ENCODE data around the gene ZDHHC1. TPM values are rescaled to one million over a fixed set of nuclear protein-coding genes. Genes with fewer than 3 reads are reported as not detected.

The ZDHHC1 gene
- total RNA-seq, 5 donors from 2014 or later (not counting 1 experiment from before 2014, with no cell fraction given) = 0.26 to 0.85 (median 0.47) TPM; not detected in 1

DNA sequence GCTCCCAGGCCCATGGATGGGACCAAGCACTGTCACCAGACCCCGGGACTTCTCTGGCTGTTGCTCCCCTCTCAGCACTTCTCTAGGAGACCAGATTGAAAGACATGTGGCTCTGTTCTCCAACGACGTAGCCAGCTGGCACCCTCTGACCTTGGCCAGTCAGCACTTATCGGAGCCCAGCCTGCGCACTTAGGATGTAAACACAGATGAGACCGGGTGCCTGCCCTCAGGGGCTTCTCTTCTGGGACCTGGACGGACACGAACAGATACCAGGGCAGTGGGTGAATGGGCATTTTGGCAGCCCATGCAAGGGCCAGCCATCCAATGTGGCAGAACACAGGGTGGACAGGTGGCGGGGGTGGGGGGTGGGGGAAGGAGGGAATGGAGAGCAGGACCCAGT lies 6.6 kb downstream of the ZDHHC1 start:
- no peaks in the 10 kb centered on the region for H3K9me3 ChIP-seq
- H3K36me3 ChIP-seq (ENCODE audit: control insufficient read depth in 2 of 2, extremely low read depth in 1 of 2, insufficient read depth in 1 of 2, low read length in 1 of 2) = no peaks in the 10 kb centered on the region
- CTCF ChIA-PET = no interaction called here
- peaks cover 0 to 27% of the 10 kb centered on the region in 2 experiments for H3K27me3 ChIP-seq (replicated peaks in 1 of 2; ENCODE audit: control insufficient read depth in 2 of 2, extremely low read depth in 1 of 2, insufficient read depth in 2 of 2, low read length in 1 of 2)
- POLR2A ChIA-PET = no interaction called here
- no peak for ATAC-seq (replicated peaks in 1 of 4)
- H3K27ac ChIP-seq (ENCODE audit: low read length) = no peak overlapping the region
- H3K36me3 Mint-ChIP-seq = no peaks in the 10 kb centered on the region
- no peak overlapping the region for H3K4me3 ChIP-seq (ENCODE audit: control insufficient read depth in 1 of 2, extremely low read depth in 1 of 2, low read length in 1 of 2)
- H3K4me3 Mint-ChIP-seq = no peak overlapping the region
- no peaks in the 10 kb centered on the region for H3K4me1 ChIP-seq (ENCODE audit: control insufficient read depth in 1 of 2, extremely low read depth in 1 of 2, insufficient read depth in 2 of 2, low read length in 2 of 2)
- H3K27ac Mint-ChIP-seq = no peak overlapping the region
- 91% methylated on average over 7 of the region's 9 CpGs for WGBS (ENCODE audit: insufficient coverage)
- H3K4me1 Mint-ChIP-seq = no peaks in the 10 kb centered on the region
- peaks cover 5 to 10% of the 10 kb centered on the region in 2 donors for H3K27me3 Mint-ChIP-seq
- H3K9me3 Mint-ChIP-seq = no peaks in the 10 kb centered on the region
- DNase-seq = no peak

DNA sequence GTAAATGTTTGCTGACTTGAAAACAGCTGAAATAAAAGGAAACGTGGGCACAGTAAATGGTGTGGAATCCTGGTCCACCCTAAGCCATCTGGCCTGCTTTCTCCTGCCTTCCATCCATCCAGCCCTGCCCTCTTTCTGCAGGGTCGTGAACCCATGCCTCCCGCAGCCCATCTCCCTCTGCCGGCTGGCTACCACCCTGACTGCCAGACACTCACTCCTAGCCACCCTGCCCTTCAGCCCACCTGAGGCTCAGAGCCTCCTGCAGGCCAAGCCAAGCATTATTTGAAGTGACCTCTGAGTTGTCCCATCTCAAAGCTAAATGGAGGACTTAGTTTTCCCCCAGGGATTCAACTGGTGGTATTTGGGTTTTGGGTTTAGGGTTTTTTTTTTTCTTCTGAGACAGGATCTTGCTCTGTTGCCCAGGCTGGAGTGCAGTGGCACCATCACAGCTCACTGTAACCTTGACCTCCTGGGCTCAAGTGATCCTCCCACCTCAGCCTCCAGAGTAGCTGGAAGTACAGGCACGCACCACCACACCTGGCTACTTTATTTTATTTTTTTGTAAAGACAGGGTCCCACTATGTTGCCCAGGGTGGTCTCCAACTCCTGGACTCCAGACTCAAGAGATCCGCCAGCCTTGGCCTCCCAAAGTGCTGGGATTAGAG lies 8.4 kb downstream of the ZDHHC1 start:
- Mint-ChIP-seq H3K36me3 (no peaks in the 10 kb centered on the region), H3K27ac (no peak overlapping the region), H3K4me3 (no peak overlapping the region), H3K4me1 (no peaks in the 10 kb centered on the region), H3K27me3 (peaks cover 10% of the 10 kb centered on the region in 2 donors), H3K9me3 (no peaks in the 10 kb centered on the region)
- ChIA-PET CTCF (no interaction called here), POLR2A (interaction anchor here in 1 of 2 donors (0.6 kb wide), 1 partner anchor 33 kb away, joined by 3 read pairs; no protein-coding TSS in a partner anchor)
- ATAC-seq (replicated peaks in 1 of 4) (no peak), DNase-seq (no peak)
- Histone ChIP-seq H3K9me3 (no peaks in the 10 kb centered on the region), H3K27ac (ENCODE audit: low read length) (no peak overlapping the region), H3K27me3 (replicated peaks in 1 of 2; ENCODE audit: control insufficient read depth in 2 of 2, extremely low read depth in 1 of 2, insufficient read depth in 2 of 2, low read length in 1 of 2) (peaks cover 0 to 33% of the 10 kb centered on the region in 2 experiments), H3K4me1 (ENCODE audit: control insufficient read depth in 1 of 2, extremely low read depth in 1 of 2, insufficient read depth in 2 of 2, low read length in 2 of 2) (no peaks in the 10 kb centered on the region), H3K36me3 (ENCODE audit: control insufficient read depth in 2 of 2, extremely low read depth in 1 of 2, insufficient read depth in 1 of 2, low read length in 1 of 2) (no peaks in the 10 kb centered on the region), H3K4me3 (ENCODE audit: control insufficient read depth in 1 of 2, extremely low read depth in 1 of 2, low read length in 1 of 2) (no peak overlapping the region)
- whole genome bisulfite sequencing (ENCODE audit: insufficient coverage) = 96% methylated on average over 3 of the region's 6 CpGs

DNA sequence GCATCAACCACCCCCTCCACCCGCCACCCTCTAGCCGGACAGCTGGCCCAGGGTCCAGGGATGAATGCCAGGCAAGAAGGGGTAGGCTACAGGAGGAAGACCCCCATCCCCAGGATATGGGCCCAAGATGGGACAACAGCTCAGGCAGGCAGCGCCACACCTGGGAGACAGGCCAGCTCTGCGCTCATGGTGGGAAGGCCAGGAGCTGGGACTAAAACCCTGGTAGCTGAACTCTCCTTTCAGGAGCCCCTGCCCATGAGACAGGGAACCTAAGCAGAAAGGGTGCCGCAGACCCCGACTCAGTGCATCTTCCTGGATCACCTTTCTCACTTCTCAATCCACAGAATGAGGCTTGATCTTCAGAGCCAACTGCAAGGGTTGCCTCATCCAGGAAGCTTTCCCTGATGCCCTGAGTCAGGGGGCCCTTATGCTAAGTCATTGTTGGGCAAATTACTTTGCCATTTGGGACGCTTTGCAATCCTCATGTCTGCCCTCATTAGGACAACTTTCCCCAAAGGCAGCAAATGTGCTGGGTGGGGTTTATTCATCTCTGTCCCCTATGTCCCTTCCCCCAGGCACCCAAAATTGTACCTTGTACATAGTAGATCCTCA lies 9.0 kb downstream of the ZDHHC1 start:
- 93% methylated on average over 3 of the region's 7 CpGs for WGBS (ENCODE audit: insufficient coverage)
- H3K36me3 Mint-ChIP-seq = no peaks in the 10 kb centered on the region
- POLR2A ChIA-PET = no interaction called here
- no peak for ATAC-seq (replicated peaks in 1 of 4)
- CTCF ChIA-PET = interaction anchor here in 1 of 2 donors (0.5 kb wide), 1 partner anchor 21 kb away, joined by 3 read pairs; no protein-coding TSS in a partner anchor
- no peak overlapping the region for H3K4me3 ChIP-seq (ENCODE audit: control insufficient read depth in 1 of 2, extremely low read depth in 1 of 2, low read length in 1 of 2)
- no peaks in the 10 kb centered on the region for H3K9me3 ChIP-seq
- H3K27me3 Mint-ChIP-seq = peaks cover 12 to 13% of the 10 kb centered on the region in 2 donors
- no peaks in the 10 kb centered on the region for H3K4me1 Mint-ChIP-seq
- H3K4me3 Mint-ChIP-seq = no peak overlapping the region
- no peaks in the 10 kb centered on the region for H3K36me3 ChIP-seq (ENCODE audit: control insufficient read depth in 2 of 2, extremely low read depth in 1 of 2, insufficient read depth in 1 of 2, low read length in 1 of 2)
- no peaks in the 10 kb centered on the region for H3K9me3 Mint-ChIP-seq
- H3K4me1 ChIP-seq (ENCODE audit: control insufficient read depth in 1 of 2, extremely low read depth in 1 of 2, insufficient read depth in 2 of 2, low read length in 2 of 2) = no peaks in the 10 kb centered on the region
- no peak overlapping the region for H3K27ac Mint-ChIP-seq
- peaks cover 0 to 34% of the 10 kb centered on the region in 2 experiments for H3K27me3 ChIP-seq (replicated peaks in 1 of 2; ENCODE audit: control insufficient read depth in 2 of 2, extremely low read depth in 1 of 2, insufficient read depth in 2 of 2, low read length in 1 of 2)
- no peak overlapping the region for H3K27ac ChIP-seq (ENCODE audit: low read length)
- no peak for DNase-seq

DNA sequence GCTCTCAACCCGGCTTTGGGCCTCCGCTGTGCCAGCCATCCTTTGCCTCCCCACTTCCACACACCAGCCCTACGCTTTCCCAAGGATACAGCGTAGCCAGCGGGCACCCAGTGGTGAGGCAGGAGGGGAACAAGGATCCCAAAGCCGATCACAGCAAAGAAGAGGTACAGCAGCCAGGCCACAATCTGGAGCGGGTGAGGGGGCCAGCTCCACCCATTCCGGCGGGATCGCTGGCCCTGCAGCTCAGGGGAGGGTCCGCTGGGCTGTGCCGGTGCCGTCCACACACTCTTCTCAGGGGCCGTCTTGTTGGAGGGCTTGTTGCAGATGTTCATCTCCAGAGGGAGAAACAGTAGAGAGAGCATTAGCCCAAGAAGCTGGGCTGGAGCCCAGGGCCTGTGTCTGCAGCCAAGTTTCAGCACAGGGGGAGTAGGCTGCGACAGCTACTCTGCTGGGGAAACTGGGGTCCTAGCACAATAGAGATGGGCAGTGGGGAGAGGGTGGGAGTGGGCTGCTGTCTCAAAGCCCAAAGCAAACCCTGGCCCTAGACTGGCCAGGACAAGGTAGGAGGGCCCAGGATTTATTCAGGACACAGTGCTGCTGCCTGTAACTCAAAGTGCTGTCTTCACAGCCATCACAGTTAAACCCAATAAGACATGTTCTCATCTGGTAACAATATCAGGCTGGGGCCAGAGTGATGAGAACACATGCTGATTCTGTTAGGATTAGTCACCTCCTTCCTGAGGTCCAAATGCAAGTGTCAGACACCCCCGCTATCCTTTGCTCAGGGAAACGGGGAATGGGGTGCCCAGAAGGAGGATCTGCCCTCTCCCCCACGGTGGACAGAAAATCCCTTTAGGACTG lies 9.9 kb downstream of the ZDHHC1 start:
- H3K27ac Mint-ChIP-seq = no peak overlapping the region
- H3K27me3 ChIP-seq (replicated peaks in 1 of 2; ENCODE audit: control insufficient read depth in 2 of 2, extremely low read depth in 1 of 2, insufficient read depth in 2 of 2, low read length in 1 of 2) = peaks cover 0 to 37% of the 10 kb centered on the region in 2 experiments
- DNase-seq (no peak), ATAC-seq (replicated peaks in 1 of 4) (no peak)
- ChIA-PET CTCF (no interaction called here), POLR2A (no interaction called here)
- H3K36me3 ChIP-seq (ENCODE audit: control insufficient read depth in 2 of 2, extremely low read depth in 1 of 2, insufficient read depth in 1 of 2, low read length in 1 of 2) = no peaks in the 10 kb centered on the region
- no peaks in the 10 kb centered on the region for H3K4me1 ChIP-seq (ENCODE audit: control insufficient read depth in 1 of 2, extremely low read depth in 1 of 2, insufficient read depth in 2 of 2, low read length in 2 of 2)
- H3K9me3 ChIP-seq = no peaks in the 10 kb centered on the region
- no peak overlapping the region for H3K4me3 ChIP-seq (ENCODE audit: control insufficient read depth in 1 of 2, extremely low read depth in 1 of 2, low read length in 1 of 2)
- no peak overlapping the region for H3K27ac ChIP-seq (ENCODE audit: low read length)
- no peak overlapping the region for H3K4me3 Mint-ChIP-seq
- no peaks in the 10 kb centered on the region for H3K9me3 Mint-ChIP-seq
- WGBS (ENCODE audit: insufficient coverage) = 85% methylated on average over 16 of the region's 18 CpGs
- H3K36me3 Mint-ChIP-seq = no peaks in the 10 kb centered on the region
- H3K4me1 Mint-ChIP-seq = no peaks in the 10 kb centered on the region
- H3K27me3 Mint-ChIP-seq = peaks cover 15 to 16% of the 10 kb centered on the region in 2 donors

DNA sequence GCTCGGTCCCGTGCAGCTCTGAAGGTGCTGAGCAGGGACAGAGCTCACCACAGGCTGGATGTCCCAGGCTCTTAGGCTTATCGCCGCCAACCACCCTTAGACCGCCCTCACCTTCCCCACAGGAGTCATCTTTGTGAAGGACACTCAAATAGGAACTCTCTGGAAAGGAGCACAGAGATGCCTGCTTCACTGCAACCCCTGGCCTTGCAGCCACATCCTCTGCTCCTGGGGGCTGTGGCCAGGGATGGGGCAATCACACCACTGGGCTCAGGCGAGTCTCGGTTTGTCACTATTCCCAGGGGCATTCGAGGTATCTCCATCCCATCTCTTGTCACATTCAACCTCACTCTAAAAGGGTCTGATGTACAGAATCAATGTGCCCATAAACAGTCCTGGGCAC lies 10.9 kb downstream of the ZDHHC1 start:
- Histone ChIP-seq H3K27ac (ENCODE audit: low read length) (no peak overlapping the region), H3K4me1 (ENCODE audit: control insufficient read depth in 1 of 2, extremely low read depth in 1 of 2, insufficient read depth in 2 of 2, low read length in 2 of 2) (no peaks in the 10 kb centered on the region), H3K4me3 (ENCODE audit: control insufficient read depth in 1 of 2, extremely low read depth in 1 of 2, low read length in 1 of 2) (no peak overlapping the region), H3K9me3 (no peaks in the 10 kb centered on the region), H3K36me3 (ENCODE audit: control insufficient read depth in 2 of 2, extremely low read depth in 1 of 2, insufficient read depth in 1 of 2, low read length in 1 of 2) (no peaks in the 10 kb centered on the region), H3K27me3 (replicated peaks in 1 of 2; ENCODE audit: control insufficient read depth in 2 of 2, extremely low read depth in 1 of 2, insufficient read depth in 2 of 2, low read length in 1 of 2) (peaks cover 0 to 38% of the 10 kb centered on the region in 2 experiments)
- H3K4me3 Mint-ChIP-seq = no peak overlapping the region
- ChIA-PET POLR2A (no interaction called here), CTCF (no interaction called here)
- ATAC-seq (replicated peaks in 1 of 4) (no peak), DNase-seq (no peak)
- H3K4me1 Mint-ChIP-seq = no peaks in the 10 kb centered on the region
- WGBS (ENCODE audit: insufficient coverage) = 70% methylated on average over 4 of the region's 8 CpGs
- H3K36me3 Mint-ChIP-seq = no peaks in the 10 kb centered on the region
- H3K9me3 Mint-ChIP-seq = no peaks in the 10 kb centered on the region
- H3K27ac Mint-ChIP-seq = no peak overlapping the region
- peaks cover 14 to 16% of the 10 kb centered on the region in 2 donors for H3K27me3 Mint-ChIP-seq

DNA sequence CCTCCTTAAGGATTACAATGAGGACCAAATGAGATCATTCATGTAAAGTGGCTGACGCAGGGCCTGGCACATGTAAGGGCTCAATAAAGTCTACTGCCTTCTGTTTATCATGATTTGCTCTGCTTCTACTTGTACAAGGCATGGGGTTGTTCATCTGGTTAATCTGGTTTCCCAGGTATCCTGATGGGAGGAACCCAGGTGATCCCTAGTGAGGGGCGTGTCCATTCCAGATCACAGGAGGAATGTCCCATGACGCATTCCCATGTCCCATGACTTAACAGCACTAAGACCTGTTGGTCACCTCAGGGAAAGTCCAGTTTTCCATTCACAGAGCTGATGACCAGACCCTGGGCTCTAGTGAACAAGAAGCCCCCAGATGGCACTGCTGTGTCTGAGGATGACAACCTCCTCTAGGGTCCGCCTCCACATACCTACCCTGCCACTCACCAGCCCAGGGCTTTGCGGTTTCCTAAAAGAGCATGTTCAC lies 11.5 kb downstream of the ZDHHC1 start:
- H3K4me1 ChIP-seq (ENCODE audit: control insufficient read depth in 1 of 2, extremely low read depth in 1 of 2, insufficient read depth in 2 of 2, low read length in 2 of 2) = no peaks in the 10 kb centered on the region
- no peak for DNase-seq
- no peaks in the 10 kb centered on the region for H3K9me3 Mint-ChIP-seq
- ChIA-PET POLR2A (no interaction called here), CTCF (interaction anchor here in 1 of 2 donors (0.6 kb wide), 1 partner anchor 69 kb away, joined by 3 read pairs; no protein-coding TSS in a partner anchor)
- H3K27ac Mint-ChIP-seq = no peak overlapping the region
- H3K27me3 ChIP-seq (replicated peaks in 1 of 2; ENCODE audit: control insufficient read depth in 2 of 2, extremely low read depth in 1 of 2, insufficient read depth in 2 of 2, low read length in 1 of 2) = peaks cover 0 to 39% of the 10 kb centered on the region in 2 experiments
- H3K36me3 ChIP-seq (ENCODE audit: control insufficient read depth in 2 of 2, extremely low read depth in 1 of 2, insufficient read depth in 1 of 2, low read length in 1 of 2) = no peaks in the 10 kb centered on the region
- H3K9me3 ChIP-seq = no peaks in the 10 kb centered on the region
- no peaks in the 10 kb centered on the region for H3K36me3 Mint-ChIP-seq
- H3K4me3 Mint-ChIP-seq = no peak overlapping the region
- H3K27ac ChIP-seq (ENCODE audit: low read length) = no peak overlapping the region
- H3K4me1 Mint-ChIP-seq = no peaks in the 10 kb centered on the region
- peaks cover 14 to 16% of the 10 kb centered on the region in 2 donors for H3K27me3 Mint-ChIP-seq
- H3K4me3 ChIP-seq (ENCODE audit: control insufficient read depth in 1 of 2, extremely low read depth in 1 of 2, low read length in 1 of 2) = no peak overlapping the region
- WGBS (ENCODE audit: insufficient coverage) = 100% methylated on average over 3 of the region's 5 CpGs
- ATAC-seq (replicated peaks in 1 of 4) = no peak
